HPDE6-E6E7 (cell line): ENCODE measurements around the gene SMC3.
"Not testable (repeated sequence)": the region's sequence is repeated elsewhere in the genome, so short reads cannot be mapped to it uniquely, and the experiment has no call there.

Source experiments
- DNase-seq: peaks from one replicate; pipeline ENCODE4 v3.0.0; 2011; ENCODE audit warnings: missing footprints; ENCODE audit errors: extremely low spot score

Gene SMC3

GRCh38 chr10:110576220-110576619 lies 8.7 kb downstream of the SMC3 start:
- no peak for DNase-seq

- no peak for DNase-seq
These were observed 9.6 kb downstream of the SMC3 start for GRCh38 chr10:110577056-110577455.

- DNase-seq, result no peak
These were observed 16.5 kb downstream of the SMC3 start for GRCh38 chr10:110584006-110584405.

- no peak for DNase-seq
These were observed 24.3 kb downstream of the SMC3 start for GRCh38 chr10:110591760-110592159.

- DNase-seq, result no peak
These were observed 30.0 kb downstream of the SMC3 start for GRCh38 chr10:110597476-110597875.

- DNase-seq, result no peak
These were observed 33.1 kb downstream of the SMC3 start for GRCh38 chr10:110600487-110601101.

GRCh38 chr10:110601581-110601980 lies 34.1 kb downstream of the SMC3 start:
- no peak for DNase-seq

GRCh38 chr10:110608087-110608486 lies 40.6 kb downstream of the SMC3 start:
- no peak for DNase-seq

GRCh38 chr10:110609605-110610004 lies 42.1 kb downstream of the SMC3 start:
- DNase-seq, result no peak

GRCh38 chr10:110610308-110610774 lies 42.8 kb downstream of the SMC3 start:
- peak; percentile 31 for DNase-seq

- not testable (repeated sequence) for DNase-seq
These were observed 43.3 kb downstream of the SMC3 start for GRCh38 chr10:110610781-110611180.

- no peak for DNase-seq
These were observed 44.6 kb downstream of the SMC3 start for GRCh38 chr10:110612087-110612486.

- DNase-seq, result no peak
These were observed 45.1 kb downstream of the SMC3 start for GRCh38 chr10:110612629-110613028.

- DNase-seq, result no peak
These were observed 46.0 kb downstream of the SMC3 start for GRCh38 chr10:110613341-110613995.

GRCh38 chr10:110613996-110614495 lies 46.6 kb downstream of the SMC3 start:
- no peak for DNase-seq

GRCh38 chr10:110615057-110615747 lies 47.7 kb downstream of the SMC3 start:
- no peak for DNase-seq

- DNase-seq, result no peak
These were observed 49.1 kb downstream of the SMC3 start for GRCh38 chr10:110616493-110617033.

GRCh38 chr10:110617425-110618229 lies 50.1 kb downstream of the SMC3 start:
- no peak for DNase-seq

- no peak for DNase-seq
These were observed 50.7 kb downstream of the SMC3 start for GRCh38 chr10:110618230-110618610.

- DNase-seq, result no peak
These were observed 52.3 kb downstream of the SMC3 start for GRCh38 chr10:110619514-110620397.

GRCh38 chr10:110620398-110620719 lies 52.9 kb downstream of the SMC3 start:
- no peak for DNase-seq
